IPS-NIHi7 (cell line): Measurements from ENCODE around the gene LRRC23.
"Not testable (repeated sequence)": the region's sequence is repeated elsewhere in the genome, so short reads cannot be mapped to it uniquely, and the experiment has no call there.

Experiments
- DNase-seq: peaks from one replicate; pipeline ENCODE4 v3.0.0; 2012; ENCODE audit warnings: mixed read lengths; ENCODE audit errors: extremely low spot score

The LRRC23 gene, protein sequence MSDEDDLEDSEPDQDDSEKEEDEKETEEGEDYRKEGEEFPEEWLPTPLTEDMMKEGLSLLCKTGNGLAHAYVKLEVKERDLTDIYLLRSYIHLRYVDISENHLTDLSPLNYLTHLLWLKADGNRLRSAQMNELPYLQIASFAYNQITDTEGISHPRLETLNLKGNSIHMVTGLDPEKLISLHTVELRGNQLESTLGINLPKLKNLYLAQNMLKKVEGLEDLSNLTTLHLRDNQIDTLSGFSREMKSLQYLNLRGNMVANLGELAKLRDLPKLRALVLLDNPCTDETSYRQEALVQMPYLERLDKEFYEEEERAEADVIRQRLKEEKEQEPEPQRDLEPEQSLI

DNA sequence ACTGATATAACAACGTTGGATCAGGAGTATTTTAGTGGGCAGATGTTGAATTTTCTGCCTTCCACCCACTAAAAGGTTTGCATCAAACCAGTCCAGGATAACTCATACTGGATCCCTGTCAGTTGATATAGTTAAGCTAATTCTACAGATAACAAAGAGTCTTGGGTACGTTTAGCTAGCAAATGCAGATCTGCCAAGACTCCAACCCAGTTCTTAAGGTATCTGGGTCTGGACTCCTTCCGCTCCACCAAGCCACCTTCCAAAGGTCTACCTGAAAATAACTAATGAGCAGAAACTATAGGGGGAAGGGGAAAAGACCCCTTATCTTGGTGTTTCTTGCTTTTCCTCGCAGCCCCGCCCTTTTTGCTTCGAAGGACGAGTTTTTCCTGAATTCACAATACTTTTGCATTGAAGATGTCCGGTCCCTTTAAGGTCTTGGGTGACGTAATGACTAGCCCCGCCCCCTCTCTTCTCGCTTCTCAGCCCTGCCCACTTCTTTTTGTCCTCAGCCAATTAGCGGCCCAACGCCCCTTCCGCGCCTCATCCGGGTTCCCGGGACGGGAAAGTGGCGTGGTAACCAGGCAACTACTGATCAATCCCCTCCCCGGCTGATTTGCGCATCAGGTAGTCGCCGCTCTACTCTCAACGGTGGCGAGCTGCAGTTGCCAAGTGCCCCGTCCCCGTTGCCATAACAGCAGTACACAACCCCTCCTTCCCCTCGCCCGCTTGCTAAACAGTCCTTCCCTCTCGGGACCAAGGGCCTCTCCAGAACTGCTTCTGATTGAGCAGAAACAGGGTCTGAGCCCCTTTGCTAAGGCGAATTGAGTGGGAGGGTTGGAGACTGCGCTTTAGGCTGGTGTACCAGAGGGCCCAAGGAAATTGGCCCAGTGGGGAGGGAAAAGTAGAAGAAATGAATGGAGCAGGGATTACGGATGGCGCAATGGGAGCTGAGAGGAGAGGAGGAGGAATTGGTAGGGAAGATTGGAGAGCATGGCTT, at the start of gene LRRC23:
TSS of gene LRRC23 (plus strand) at position 543 of the 997 bp plus-strand sequence. CDS start 812 bp downstream, outside the sequence.
- peak; percentile 94 for DNase-seq

- DNase-seq = no peak
Observed at GRCh38 chr12:6855322-6855721, 49.3 kb upstream of the LRRC23 start.

- DNase-seq = no peak
Observed at GRCh38 chr12:6858799-6859198, 45.8 kb upstream of the LRRC23 start.

GRCh38 chr12:6860116-6860515, 44.5 kb upstream of the LRRC23 start:
- DNase-seq = no peak

DNA sequence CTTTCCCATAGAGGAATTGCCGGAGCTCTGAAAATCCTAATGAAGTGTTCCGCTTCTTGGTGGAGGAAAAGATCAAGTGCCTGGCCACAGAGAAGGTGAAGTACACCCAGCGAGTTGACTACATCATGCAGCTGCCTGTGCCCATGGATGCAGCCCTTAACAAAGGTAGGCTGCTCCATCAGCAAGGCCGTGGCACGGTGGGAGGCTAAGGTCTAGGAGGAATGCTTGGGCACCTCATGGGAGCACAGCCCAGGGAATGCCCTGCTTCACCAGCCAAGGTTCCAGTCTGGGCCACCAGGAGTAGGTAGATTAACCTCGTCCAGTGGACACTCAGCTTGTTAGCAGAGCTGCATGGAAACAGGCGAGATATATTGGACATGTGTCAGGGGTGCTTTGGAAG, 43.7 kb upstream of the LRRC23 start:
- DNase-seq = no peak

DNA sequence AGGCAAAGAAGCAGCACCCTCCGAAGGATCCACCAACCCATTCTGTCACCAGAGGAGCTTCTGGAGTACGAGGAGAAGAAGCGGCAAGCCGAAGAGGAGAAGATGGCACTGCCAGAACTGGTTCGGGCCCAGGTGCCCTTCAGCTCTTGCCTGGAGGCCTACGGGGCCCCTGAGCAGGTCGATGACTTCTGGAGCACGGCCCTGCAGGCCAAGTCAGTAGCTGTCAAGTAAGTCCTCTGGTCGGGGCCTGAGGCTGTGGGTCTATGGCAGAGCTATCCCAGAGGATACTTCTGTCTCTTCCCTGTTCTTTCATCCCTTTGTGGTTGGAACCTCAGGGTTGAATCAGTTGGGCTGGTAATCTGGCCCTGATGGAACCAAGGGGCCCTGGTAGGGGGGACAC, 43.2 kb upstream of the LRRC23 start:
- no peak for DNase-seq

DNA sequence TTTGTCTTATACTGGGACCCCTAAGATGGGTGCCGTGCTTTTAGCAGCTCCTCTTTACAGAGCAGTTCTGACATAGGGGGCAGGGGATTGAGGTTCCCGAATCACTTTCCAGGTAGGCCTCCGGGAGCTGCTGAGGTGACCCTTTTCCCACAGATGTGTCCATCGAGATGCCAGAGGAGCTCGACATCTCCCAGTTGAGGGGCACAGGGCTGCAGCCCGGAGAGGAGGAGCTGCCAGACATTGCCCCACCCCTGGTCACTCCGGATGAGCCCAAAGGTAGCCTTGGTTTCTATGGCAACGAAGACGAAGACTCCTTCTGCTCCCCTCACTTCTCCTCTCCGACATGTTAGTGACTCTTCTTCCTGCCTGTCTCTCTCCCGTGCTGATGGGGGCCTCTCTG, 41.6 kb upstream of the LRRC23 start:
- no peak for DNase-seq

GRCh38 chr12:6863586-6864321, 40.9 kb upstream of the LRRC23 start:
- DNase-seq = no peak

DNA sequence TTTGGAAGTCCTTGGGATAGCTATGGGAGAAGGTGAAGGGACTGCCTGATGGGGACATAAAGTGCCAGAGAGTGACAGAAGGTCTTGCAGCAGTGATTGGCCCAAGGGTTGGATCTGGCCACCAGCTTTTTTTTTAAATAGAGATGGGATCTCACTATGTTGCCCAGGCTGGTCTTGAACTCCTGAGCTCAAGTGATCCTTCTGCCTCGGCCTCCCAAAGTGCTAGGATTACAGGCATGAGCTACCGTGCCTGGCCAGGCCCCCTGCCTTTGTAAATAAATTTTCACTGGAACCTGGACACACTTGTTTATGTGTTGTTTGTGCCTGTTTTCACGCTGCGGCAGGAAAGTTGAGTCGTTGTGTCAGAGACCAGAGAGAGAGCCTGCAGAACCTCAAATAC, 39.3 kb upstream of the LRRC23 start:
- DNase-seq = not testable (repeated sequence)

DNA sequence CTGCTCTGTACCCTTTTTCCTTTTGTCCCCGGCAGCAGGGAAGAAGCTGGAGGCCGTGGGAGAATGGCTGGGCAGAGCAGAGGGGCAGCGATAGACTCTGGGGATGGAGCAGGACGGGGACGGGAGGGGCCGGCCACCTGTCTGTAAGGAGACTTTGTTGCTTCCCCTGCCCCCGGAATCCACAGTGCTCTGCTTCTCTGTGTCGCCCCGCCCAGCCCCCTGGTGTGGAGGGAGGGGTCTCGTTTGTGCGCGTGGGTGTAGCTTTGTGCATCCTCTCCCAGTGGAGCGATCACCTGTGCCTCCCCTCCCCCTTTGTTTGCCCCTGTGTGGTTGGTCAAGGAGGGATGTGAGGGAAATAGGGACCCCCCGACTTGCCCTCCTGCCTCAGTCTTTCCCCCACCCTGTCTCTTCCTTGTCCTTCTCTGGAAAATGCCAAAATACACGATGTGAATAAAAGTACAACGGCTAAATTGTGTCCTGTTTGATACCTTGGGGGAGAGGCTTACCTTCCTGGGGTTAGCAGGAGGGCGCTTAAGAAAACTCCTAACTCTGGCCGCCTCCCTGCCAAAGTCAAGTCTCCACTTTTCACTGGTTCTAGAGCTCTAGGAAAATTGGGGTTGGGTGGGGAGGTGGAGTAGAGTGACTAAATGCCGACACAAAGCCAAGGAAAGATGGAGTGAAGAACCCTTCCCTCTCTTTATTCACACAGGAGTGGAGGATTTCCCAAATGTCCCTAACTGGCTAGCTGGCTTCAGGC, 38.3 kb upstream of the LRRC23 start:
- peak; percentile 64 for DNase-seq

- DNase-seq = no peak
Observed at GRCh38 chr12:6866920-6867412, 37.7 kb upstream of the LRRC23 start.

- DNase-seq = peak; percentile 89
Observed at GRCh38 chr12:6867413-6868210, 37.0 kb upstream of the LRRC23 start, which contains the start of gene TPI1. Gene TPI1 (plus strand): TSS chr12:6867531. CDS start chr12:6867567, 36 bp downstream.

- no peak for DNase-seq
Observed at GRCh38 chr12:6868211-6869048, 36.2 kb upstream of the LRRC23 start.

- peak; percentile 69 for DNase-seq
Observed at GRCh38 chr12:6869049-6870021, 35.3 kb upstream of the LRRC23 start.

GRCh38 chr12:6870304-6870703, 34.3 kb upstream of the LRRC23 start:
- not testable (repeated sequence) for DNase-seq

DNA sequence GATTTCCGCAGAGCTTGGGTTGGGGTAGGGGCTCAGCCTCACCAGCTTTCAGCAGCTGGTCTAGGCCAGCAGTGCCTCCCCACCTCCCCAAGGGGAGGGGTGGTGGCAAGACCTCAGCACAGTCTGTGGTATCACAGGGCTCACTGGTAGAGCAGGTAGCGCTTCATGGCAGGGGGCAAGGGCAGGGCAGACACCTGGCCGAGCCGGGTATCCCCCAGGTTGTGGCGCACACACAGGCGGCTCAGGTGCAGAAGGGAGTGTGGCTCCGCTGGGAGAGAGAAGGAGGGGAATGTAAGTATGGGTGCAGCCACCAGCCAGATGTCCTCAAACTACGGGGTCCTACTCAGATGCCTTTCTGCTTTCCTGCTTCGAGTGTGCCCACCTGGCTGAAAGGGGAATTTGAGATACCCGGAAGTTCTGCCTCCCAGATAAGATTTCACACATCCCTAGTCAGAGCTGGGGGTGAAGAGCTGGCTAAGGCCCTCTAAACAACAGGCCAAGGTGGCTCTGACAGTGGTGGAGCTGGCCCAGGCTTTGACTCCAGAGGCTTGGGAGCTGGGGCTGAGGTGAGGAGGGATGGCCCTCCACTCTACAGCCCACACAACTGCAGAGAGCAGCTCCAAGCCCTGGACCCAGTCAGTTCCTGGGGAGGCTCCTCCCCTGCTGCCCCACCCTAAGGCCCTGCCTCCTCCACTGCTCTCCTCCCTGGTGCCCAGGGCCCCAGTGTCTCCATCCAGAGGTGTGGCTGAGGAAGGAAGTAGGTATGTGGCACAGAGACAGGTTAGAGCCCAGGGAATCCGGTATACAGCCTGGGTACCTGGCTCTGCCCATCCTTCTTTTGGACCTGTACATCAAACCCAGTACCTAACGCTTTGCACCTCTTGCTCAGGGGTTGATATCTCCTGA, 33.3 kb upstream of the LRRC23 start:
- no peak for DNase-seq
